GM12892 (cell line): ENCODE data around the gene DPEP2.

Experiments
- POLR2A ChIP-seq: IDR thresholded peaks from 2 replicates; pipeline ENCODE4 v1.6.1; 2011; ENCODE audit warnings: low read depth, low read length, control low read depth
- POLR2AphosphoS5 ChIP-seq: IDR thresholded peaks from 2 replicates; pipeline ENCODE4 v1.6.1; 2011; ENCODE audit warnings: low read depth, low read length, control low read depth

DNA sequence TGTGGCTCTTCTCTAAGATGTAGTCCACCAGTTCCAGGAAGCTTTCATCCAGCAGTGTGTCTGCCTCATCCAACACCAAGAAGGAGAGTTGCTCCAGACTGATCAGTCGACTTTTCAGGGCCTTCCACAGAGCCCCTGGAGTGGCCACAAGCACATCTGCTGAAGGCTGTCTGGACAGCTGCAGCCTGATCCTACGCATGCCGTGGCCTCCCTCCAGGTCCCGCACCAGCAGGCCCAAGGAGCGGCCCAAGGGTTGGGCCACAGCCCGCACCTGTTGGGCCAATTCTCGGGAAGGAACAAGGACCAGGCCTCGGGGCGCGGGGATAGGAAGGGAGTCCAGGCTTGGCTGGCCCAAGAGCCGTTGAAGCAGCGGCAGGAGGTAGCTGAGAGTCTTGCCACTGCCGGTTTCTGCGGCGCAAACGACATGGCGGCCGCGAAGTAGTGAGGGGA is 23.0 kb upstream of the DPEP2 start:
- TF ChIP-seq POLR2A (no peak), POLR2AphosphoS5 (no peak)
